DND-41 (cell line): Measurements from ENCODE around the gene PKD2.

Experiments
- CTCF ChIP-seq: IDR thresholded peaks from 2 replicates; pipeline ENCODE4 v1.5.1; 2012; ENCODE audit warnings: borderline replicate concordance, low read length, moderate library complexity, mild to moderate bottlenecking; ENCODE audit not compliant: poor library complexity, severe bottlenecking; ENCODE audit errors: extremely low read depth
- EZH2 ChIP-seq: IDR thresholded peaks from 3 replicates; pipeline ENCODE4 v1.6.1; 2012; ENCODE audit warnings: borderline replicate concordance, low read depth, mild to moderate bottlenecking, moderate library complexity, low read length, inconsistent platforms; ENCODE audit not compliant: severe bottlenecking

GRCh38 chr4:88091378-88091777, 83.9 kb downstream of the PKD2 start:
- TF ChIP-seq CTCF (no peak), EZH2 (no peak)
